Measurements from ENCODE around the gene ARHGAP9.

The ARHGAP9 gene

DNA sequence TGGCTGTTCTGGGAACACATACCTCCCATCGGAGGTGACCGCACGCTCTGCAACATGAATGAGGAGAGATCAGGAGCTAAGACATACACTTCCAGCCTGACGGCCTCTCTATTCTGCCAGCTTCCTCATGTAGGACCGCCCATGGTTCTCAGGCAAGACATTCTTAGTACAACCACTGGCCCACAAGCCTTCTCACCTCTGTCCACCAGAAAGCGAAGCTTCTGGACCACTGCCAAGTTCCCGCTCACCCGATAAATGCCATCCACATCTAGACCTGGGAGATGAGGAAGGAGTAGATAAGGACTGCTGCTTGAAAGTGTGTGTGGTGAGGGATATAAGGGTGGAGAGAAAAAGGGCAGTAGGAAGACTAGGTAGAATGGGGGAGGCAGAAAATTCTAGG lies 5.2 kb downstream of the ARHGAP9 start:
- H3K4me1 Mint-ChIP-seq (ENCODE audit: low read depth): peaks cover 53% of the 10 kb centered on the region
- no peaks in the 10 kb centered on the region for H3K9me3 Mint-ChIP-seq
- H3K4me3 Mint-ChIP-seq: peak overlapping the region; percentile 69
- H3K27me3 Mint-ChIP-seq: no peaks in the 10 kb centered on the region
- peak overlapping the region; percentile 62 for H3K27ac Mint-ChIP-seq
- H3K36me3 Mint-ChIP-seq (ENCODE audit: low read depth): peaks cover 42% of the 10 kb centered on the region

DNA sequence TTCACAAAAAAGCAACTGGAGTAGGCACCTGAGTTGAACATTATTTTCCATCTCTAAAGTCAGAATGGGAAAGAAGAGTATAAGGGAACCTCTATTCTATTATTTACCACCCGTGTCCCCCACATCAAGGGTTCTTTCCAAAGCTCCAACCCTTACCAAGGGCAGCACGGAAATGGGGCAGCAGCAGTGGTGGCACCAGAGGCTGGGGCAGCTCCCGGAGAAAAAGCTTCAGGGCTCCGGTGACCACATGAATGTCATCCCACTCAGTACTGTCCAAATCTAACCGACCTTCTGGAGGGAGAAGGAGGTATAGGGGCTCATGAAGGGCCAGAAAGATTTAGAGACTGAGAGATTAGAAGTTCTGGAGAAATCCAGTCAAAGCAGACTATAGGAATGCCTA lies 5.8 kb downstream of the ARHGAP9 start:
- H3K36me3 Mint-ChIP-seq (ENCODE audit: low read depth): peaks cover 47% of the 10 kb centered on the region
- no peak overlapping the region for H3K27ac Mint-ChIP-seq
- H3K4me3 Mint-ChIP-seq: peak overlapping the region; percentile 69
- H3K9me3 Mint-ChIP-seq: no peaks in the 10 kb centered on the region
- H3K4me1 Mint-ChIP-seq (ENCODE audit: low read depth): peaks cover 47% of the 10 kb centered on the region
- H3K27me3 Mint-ChIP-seq: no peaks in the 10 kb centered on the region

DNA sequence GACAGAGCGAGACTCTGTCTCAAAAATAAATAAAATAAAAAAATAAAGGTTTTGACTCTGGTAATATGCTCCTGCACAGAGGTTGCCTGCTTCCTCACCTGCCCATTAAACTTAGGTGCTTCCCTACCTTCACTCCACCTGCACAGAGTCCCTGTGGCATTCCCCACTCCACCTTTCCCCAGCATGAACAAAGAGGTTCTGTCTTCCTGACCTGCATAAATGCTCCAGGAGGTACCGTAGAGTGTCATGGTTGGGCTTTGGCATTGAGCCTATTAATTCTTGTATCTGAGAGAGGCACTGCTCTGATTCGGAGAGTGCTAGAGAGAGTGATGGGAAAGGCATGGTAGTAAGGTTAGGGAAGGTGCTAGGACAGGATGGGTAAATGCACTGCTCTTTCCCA lies 6.3 kb downstream of the ARHGAP9 start:
- H3K4me1 Mint-ChIP-seq (ENCODE audit: low read depth): peaks cover 42% of the 10 kb centered on the region
- H3K4me3 Mint-ChIP-seq: no peak overlapping the region
- no peaks in the 10 kb centered on the region for H3K27me3 Mint-ChIP-seq
- peaks cover 49% of the 10 kb centered on the region for H3K36me3 Mint-ChIP-seq (ENCODE audit: low read depth)
- H3K27ac Mint-ChIP-seq: no peak overlapping the region
- no peaks in the 10 kb centered on the region for H3K9me3 Mint-ChIP-seq

DNA sequence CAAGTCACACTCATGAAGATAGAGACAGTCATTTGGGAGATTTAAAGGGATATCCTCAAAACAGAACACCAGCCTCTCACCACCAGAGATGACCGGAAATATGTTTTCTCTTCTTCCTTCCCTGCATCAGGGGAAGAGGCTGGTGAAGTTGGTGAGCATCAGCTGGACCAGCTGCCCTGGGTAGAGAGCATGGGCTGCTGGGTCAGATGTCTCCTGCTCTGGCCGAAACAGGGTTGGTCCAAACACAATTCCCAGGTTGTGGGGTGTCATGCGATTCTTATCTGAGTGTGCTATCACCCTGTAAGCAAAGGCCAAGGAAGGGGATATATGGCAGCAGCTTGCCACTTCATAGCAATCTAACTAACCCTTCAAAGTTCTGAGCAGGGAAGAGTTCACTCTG lies 7.3 kb downstream of the ARHGAP9 start:
- peaks cover 53% of the 10 kb centered on the region for H3K36me3 Mint-ChIP-seq (ENCODE audit: low read depth)
- peaks cover 32% of the 10 kb centered on the region for H3K4me1 Mint-ChIP-seq (ENCODE audit: low read depth)
- no peaks in the 10 kb centered on the region for H3K9me3 Mint-ChIP-seq
- no peak overlapping the region for H3K4me3 Mint-ChIP-seq
- peak overlapping the region; percentile 21 for H3K27ac Mint-ChIP-seq
- H3K27me3 Mint-ChIP-seq: no peaks in the 10 kb centered on the region

DNA sequence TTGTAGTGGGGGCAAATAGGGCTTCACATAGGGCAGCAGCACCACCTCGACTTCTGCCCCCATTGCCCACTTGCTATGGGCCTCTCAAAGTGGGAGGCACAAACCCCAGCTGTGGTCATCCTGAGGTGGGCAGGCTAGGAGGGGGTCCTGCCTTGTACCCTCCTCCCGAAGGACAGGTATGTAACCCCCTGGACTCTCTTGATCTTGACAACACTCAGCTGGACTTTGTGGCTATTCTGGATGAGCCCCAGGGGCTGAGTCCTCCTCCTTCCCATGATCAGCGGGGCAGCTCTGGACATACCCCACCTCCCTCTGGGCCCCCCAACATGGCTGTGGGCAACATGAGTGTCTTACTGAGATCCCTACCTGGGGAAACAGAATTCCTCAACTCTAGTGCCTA lies 8.0 kb downstream of the ARHGAP9 start:
- Mint-ChIP-seq H3K27ac (no peak overlapping the region), H3K4me1 (ENCODE audit: low read depth) (peaks cover 30% of the 10 kb centered on the region), H3K9me3 (no peaks in the 10 kb centered on the region), H3K27me3 (no peaks in the 10 kb centered on the region), H3K36me3 (ENCODE audit: low read depth) (peaks cover 52% of the 10 kb centered on the region), H3K4me3 (no peak overlapping the region)

DNA sequence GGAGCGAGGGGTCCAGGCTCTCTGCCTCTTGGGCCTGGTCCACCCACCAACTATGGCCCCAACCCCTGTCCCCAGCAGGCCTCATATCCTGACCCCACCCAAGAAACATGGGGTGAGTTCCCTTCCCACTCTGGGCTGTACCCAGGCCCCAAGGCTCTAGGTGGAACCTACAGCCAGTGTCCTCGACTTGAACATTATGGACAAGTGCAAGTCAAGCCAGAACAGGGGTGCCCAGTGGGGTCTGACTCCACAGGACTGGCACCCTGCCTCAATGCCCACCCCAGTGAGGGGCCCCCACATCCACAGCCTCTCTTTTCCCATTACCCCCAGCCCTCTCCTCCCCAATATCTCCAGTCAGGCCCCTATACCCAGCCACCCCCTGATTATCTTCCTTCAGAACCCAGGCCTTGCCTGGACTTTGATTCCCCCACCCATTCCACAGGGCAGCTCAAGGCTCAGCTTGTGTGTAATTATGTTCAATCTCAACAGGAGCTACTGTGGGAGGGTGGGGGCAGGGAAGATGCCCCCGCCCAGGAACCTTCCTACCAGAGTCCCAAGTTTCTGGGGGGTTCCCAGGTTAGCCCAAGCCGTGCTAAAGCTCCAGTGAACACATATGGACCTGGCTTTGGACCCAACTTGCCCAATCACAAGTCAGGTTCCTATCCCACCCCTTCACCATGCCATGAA lies 8.6 kb downstream of the ARHGAP9 start:
- peaks cover 50% of the 10 kb centered on the region for H3K36me3 Mint-ChIP-seq (ENCODE audit: low read depth)
- H3K27me3 Mint-ChIP-seq: no peaks in the 10 kb centered on the region
- H3K4me3 Mint-ChIP-seq: no peak overlapping the region
- no peaks in the 10 kb centered on the region for H3K9me3 Mint-ChIP-seq
- H3K4me1 Mint-ChIP-seq (ENCODE audit: low read depth): peaks cover 26% of the 10 kb centered on the region
- H3K27ac Mint-ChIP-seq: no peak overlapping the region

DNA sequence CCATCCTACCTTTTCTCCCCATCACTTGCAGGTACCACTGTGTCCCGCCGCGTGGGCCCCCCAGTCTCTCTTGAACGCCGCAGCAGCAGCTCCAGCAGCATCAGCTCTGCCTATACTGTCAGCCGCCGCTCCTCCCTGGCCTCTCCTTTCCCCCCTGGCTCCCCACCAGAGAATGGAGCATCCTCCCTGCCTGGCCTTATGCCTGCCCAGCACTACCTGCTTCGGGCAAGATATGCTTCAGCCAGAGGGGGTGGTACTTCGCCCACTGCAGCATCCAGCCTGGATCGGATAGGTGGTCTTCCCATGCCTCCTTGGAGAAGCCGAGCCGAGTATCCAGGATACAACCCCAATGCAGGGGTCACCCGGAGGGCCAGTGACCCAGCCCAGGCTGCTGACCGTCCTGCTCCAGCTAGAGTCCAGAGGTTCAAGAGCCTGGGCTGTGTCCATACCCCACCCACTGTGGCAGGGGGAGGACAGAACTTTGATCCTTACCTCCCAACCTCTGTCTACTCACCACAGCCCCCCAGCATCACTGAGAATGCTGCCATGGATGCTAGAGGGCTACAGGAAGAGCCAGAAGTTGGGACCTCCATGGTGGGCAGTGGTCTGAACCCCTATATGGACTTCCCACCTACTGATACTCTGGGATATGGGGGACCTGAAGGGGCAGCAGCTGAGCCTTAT lies 9.2 kb downstream of the ARHGAP9 start:
- Mint-ChIP-seq H3K27me3 (no peaks in the 10 kb centered on the region), H3K9me3 (no peaks in the 10 kb centered on the region), H3K27ac (no peak overlapping the region), H3K36me3 (ENCODE audit: low read depth) (peaks cover 50% of the 10 kb centered on the region), H3K4me3 (no peak overlapping the region), H3K4me1 (ENCODE audit: low read depth) (peaks cover 24% of the 10 kb centered on the region)

DNA sequence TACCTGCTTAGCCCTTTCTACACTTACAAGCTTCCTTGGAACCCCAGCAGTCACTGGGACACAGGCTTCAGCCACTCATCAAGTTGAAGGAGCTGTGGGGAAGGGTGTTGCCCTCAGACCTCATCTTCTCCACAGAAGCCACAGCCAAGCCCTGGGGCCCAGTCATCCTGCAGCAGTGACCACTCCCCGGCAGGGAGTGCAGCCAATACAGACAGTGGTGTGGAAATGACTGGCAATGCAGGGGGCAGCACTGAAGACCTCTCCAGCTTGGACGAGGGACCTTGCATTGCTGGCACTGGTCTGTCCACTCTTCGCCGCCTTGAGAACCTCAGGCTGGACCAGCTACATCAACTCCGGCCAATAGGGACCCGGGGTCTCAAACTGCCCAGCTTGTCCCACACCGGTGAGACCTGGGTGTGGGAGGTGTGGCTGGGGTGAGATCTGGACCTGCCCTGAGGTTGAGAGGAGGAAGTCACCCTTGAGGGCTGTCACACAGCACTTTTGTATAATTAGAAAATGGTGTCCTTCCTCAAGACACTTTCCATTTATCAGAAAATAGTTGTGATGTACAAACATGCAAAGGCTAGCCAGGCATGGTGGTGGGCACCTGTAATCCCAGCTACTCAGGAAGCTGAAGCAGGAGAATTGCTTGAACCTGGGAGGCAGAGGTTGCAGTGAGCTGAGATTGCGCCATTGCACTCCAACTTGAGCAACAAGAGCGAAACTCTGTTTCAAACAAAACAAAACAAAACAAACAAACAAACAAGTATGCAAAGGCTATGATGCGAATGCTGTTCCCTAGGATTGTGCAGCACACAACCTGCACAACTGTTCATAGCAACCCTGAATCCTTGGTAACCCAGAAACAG lies 10.1 kb downstream of the ARHGAP9 start:
- Mint-ChIP-seq H3K36me3 (ENCODE audit: low read depth) (peaks cover 44% of the 10 kb centered on the region), H3K4me3 (no peak overlapping the region), H3K4me1 (ENCODE audit: low read depth) (peaks cover 24% of the 10 kb centered on the region), H3K27ac (no peak overlapping the region), H3K27me3 (no peaks in the 10 kb centered on the region), H3K9me3 (no peaks in the 10 kb centered on the region)

DNA sequence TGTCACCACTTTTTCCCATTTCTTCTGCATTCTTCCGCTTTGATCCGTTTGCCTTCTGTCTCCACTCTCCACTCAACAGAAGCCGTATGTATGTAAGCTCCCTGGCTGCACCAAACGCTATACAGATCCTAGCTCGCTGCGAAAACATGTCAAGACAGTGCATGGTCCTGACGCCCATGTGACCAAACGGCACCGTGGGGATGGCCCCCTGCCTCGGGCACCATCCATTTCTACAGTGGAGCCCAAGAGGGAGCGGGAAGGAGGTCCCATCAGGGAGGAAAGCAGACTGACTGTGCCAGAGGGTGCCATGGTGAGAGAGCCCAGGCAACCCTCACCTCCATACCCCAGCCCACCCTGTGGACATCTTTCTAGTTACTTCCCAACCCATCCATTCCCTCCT lies 11.8 kb downstream of the ARHGAP9 start:
- no peaks in the 10 kb centered on the region for H3K27me3 Mint-ChIP-seq
- no peaks in the 10 kb centered on the region for H3K9me3 Mint-ChIP-seq
- H3K27ac Mint-ChIP-seq: no peak overlapping the region
- H3K36me3 Mint-ChIP-seq (ENCODE audit: low read depth): peaks cover 30% of the 10 kb centered on the region
- no peak overlapping the region for H3K4me3 Mint-ChIP-seq
- peaks cover 23% of the 10 kb centered on the region for H3K4me1 Mint-ChIP-seq (ENCODE audit: low read depth)

DNA sequence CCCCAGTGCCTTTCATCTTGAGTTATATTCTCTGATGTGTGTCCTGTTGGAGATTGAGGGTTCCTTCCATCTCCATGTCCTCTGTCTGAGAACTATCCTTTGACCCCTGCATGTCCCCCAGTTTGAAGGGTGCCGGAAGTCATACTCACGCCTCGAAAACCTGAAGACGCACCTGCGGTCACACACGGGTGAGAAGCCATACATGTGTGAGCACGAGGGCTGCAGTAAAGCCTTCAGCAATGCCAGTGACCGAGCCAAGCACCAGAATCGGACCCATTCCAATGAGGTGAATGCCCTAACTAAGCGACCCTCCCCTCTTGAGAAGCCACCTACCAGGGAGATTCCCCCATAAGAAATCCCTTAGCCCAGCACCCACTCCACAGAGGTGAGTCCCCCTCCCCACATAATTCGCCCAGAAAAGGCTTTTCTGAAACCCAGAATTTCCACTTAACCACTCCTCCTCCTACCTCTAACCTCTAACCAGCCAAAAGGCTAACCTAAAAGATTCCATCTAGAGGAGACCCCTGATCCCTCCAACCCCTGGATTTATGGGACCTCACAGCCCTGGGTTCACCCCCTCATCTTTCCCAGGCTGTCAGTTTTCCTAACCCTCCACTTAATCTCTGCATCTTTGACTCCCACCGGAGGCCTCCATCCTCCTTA lies 12.3 kb downstream of the ARHGAP9 start:
- no peaks in the 10 kb centered on the region for H3K9me3 Mint-ChIP-seq
- H3K36me3 Mint-ChIP-seq (ENCODE audit: low read depth): peaks cover 24% of the 10 kb centered on the region
- H3K4me1 Mint-ChIP-seq (ENCODE audit: low read depth): peaks cover 23% of the 10 kb centered on the region
- no peaks in the 10 kb centered on the region for H3K27me3 Mint-ChIP-seq
- no peak overlapping the region for H3K4me3 Mint-ChIP-seq
- H3K27ac Mint-ChIP-seq: no peak overlapping the region

DNA sequence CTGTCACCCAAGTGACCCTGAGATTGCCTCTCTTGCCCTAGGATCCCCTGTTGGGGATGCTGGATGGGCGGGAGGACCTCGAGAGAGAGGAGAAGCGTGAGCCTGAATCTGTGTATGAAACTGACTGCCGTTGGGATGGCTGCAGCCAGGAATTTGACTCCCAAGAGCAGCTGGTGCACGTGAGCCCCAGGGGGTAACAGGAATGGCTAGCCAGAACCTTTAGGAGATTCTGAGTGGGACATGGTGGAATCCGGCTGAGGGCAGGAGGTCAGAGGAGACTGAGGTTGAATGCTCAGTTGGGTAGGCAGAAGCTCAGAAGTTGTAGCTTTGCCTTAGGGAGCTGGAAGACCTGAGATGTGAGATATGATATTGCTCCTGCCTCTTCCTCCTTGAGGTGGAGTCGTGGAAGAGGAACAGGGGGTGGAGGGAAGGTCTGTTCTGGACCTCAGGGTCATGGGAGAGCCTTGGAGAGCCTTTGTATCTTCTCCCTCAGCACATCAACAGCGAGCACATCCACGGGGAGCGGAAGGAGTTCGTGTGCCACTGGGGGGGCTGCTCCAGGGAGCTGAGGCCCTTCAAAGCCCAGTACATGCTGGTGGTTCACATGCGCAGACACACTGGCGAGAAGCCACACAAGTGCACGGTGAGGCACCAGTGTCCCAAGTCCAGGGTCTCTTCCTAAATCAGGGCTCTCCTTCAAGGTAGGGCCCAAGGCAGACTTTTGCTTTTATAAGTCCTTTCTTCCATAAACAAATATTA lies 13.7 kb downstream of the ARHGAP9 start:
- H3K4me1 Mint-ChIP-seq (ENCODE audit: low read depth): peaks cover 33% of the 10 kb centered on the region
- H3K9me3 Mint-ChIP-seq: no peaks in the 10 kb centered on the region
- no peaks in the 10 kb centered on the region for H3K27me3 Mint-ChIP-seq
- H3K27ac Mint-ChIP-seq: no peak overlapping the region
- H3K4me3 Mint-ChIP-seq: no peak overlapping the region
- H3K36me3 Mint-ChIP-seq (ENCODE audit: low read depth): peaks cover 18% of the 10 kb centered on the region

DNA sequence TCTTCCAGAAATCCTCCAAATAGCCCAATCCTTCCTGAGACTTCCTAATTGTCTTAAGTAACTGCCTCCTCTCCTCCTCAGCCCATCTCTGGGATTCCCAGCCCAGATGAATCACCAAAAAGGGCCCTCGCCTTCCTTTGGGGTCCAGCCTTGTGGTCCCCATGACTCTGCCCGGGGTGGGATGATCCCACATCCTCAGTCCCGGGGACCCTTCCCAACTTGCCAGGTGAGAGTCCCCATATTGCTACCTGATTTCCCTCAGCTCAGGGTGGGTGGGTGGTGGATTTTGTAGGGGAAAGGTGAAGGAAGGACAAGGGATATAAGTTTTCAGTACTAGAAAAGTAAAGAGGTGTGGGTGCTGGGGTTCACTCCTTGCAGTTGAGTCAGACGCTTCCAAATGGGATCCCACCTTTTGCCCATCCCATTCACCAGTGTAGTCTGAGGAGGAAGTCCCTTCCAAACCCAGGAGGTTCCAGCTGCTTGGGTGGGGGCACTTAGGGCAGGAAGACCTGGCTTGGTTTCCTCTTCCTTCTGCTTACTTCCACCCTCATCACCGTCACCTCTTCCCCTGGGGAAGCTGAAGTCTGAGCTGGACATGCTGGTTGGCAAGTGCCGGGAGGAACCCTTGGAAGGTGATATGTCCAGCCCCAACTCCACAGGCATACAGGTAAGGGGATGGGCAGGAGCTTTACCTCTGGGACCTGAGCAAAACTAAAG lies 14.5 kb downstream of the ARHGAP9 start:
- Mint-ChIP-seq H3K4me3 (no peak overlapping the region), H3K9me3 (no peaks in the 10 kb centered on the region), H3K4me1 (ENCODE audit: low read depth) (peaks cover 39% of the 10 kb centered on the region), H3K27ac (no peak overlapping the region), H3K36me3 (ENCODE audit: low read depth) (peaks cover 18% of the 10 kb centered on the region), H3K27me3 (no peaks in the 10 kb centered on the region)

DNA sequence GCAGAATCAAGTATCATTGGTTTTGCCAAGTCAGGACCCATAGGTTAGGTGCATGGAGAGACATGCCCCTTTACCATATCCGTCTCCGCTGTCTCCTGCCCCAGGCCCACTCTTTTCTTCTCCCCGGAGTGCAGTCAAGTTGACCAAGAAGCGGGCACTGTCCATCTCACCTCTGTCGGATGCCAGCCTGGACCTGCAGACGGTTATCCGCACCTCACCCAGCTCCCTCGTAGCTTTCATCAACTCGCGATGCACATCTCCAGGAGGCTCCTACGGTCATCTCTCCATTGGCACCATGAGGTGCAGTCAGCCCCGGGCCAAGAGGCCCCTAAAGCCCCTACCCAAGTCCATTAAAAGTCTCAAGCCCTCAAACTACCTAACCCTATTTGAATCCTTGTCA lies 15.1 kb downstream of the ARHGAP9 start:
- H3K4me3 Mint-ChIP-seq: no peak overlapping the region
- H3K27ac Mint-ChIP-seq: no peak overlapping the region
- no peaks in the 10 kb centered on the region for H3K9me3 Mint-ChIP-seq
- H3K36me3 Mint-ChIP-seq (ENCODE audit: low read depth): peaks cover 18% of the 10 kb centered on the region
- no peaks in the 10 kb centered on the region for H3K27me3 Mint-ChIP-seq
- peaks cover 41% of the 10 kb centered on the region for H3K4me1 Mint-ChIP-seq (ENCODE audit: low read depth)

DNA sequence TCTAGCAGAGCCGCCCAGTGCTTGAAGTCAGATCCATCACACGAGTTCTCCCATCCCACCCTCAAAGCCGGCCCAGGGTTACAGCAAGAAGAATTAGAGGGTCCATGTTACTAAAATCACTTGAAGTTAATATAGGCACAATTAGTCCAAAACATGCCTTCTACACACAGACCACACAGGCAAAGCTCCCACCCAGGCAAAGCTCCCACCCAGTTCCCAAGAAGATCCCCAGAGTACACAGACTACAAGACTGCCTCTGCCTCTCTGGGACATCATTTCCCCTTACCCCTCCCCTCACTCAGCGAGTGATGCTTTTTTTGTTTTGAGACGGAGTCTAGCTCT lies 16.8 kb downstream of the ARHGAP9 start:
- Mint-ChIP-seq H3K36me3 (ENCODE audit: low read depth) (peaks cover 6% of the 10 kb centered on the region), H3K4me3 (peak overlapping the region; percentile 92), H3K27ac (peak overlapping the region; percentile 90), H3K9me3 (no peaks in the 10 kb centered on the region), H3K27me3 (no peaks in the 10 kb centered on the region), H3K4me1 (ENCODE audit: low read depth) (peaks cover 56% of the 10 kb centered on the region)

All from stimulated activated naive CD8-positive, alpha-beta T cell treated with anti-CD3 and anti-CD28 coated beads, Interleukin-15, Interleukin-2, amounts not matched to agents 100 ng/mL and 50 ng/mL, for 24 hours (primary cell).